ENCODE data around the gene DNMT1. TPM values are rescaled to one million over a fixed set of nuclear protein-coding genes. Genes with fewer than 3 reads are reported as not detected.

Gene DNMT1
- total RNA-seq, 1 experiment from 2014 or later, result 227 TPM

DNA sequence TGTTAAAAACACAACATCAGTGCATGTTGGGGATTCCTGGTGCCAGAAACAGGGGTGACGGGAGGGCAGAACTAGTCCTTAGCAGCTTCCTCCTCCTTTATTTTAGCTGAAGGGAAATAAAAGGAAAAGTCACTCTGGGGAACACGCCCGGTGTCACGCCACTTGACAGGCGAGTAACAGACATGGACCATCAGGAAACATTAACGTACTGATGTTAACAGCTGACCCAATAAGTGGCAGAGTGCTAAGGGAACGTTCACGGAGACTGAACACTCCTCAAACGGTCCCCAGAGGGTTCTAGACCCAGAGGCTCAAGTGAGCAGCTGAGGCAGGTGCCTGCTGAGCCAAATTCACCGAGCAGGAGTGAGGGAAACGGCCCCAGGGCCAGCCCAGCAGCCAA lies 61.2 kb downstream of the DNMT1 start:
- Histone ChIP-seq H2BK5ac (ENCODE audit: insufficient read length, low read length) (no peak overlapping the region), H3K18ac (ENCODE audit: insufficient read length, low read depth, low read length) (no peak overlapping the region), H3K9me3 (ENCODE audit: control insufficient read depth, low read depth, low read length) (no peaks in the 10 kb centered on the region), H4K20me1 (ENCODE audit: control insufficient read depth, insufficient read depth, insufficient read length) (no peaks in the 10 kb centered on the region), H3K4me2 (ENCODE audit: insufficient read depth, insufficient read length, low read length) (no peak overlapping the region), H2BK120ac (ENCODE audit: low read depth, low read length, poor library complexity, severe bottlenecking) (no peak overlapping the region), H3K79me2 (ENCODE audit: insufficient read depth, low read length) (no peaks in the 10 kb centered on the region), H2AK5ac (ENCODE audit: insufficient read length, low read length) (no peak overlapping the region), H3K79me1 (ENCODE audit: insufficient read depth, low read depth, low read length, poor library complexity, severe bottlenecking) (no peaks in the 10 kb centered on the region), H3K9ac (ENCODE audit: extremely low read depth, insufficient read length, low read length) (no peak overlapping the region), H3K4me1 (ENCODE audit: insufficient read depth, low read length) (no peaks in the 10 kb centered on the region), H4K8ac (replicated peaks; ENCODE audit: insufficient read length, low read depth, low read length) (no peak overlapping the region), H3K23ac (ENCODE audit: insufficient read length, low read depth, low read length) (no peak overlapping the region), H3K27me3 (ENCODE audit: insufficient read depth, low read length) (no peaks in the 10 kb centered on the region), H3K14ac (ENCODE audit: insufficient read depth, low read length) (no peak overlapping the region), H3K4ac (ENCODE audit: low read depth, low read length) (no peak overlapping the region), H3T11ph (ENCODE audit: low read length) (no peak overlapping the region), H2BK15ac (ENCODE audit: low read depth, low read length) (no peak overlapping the region), H2BK20ac (ENCODE audit: low read depth, low read length, poor library complexity, severe bottlenecking) (no peak overlapping the region), H3K23me2 (ENCODE audit: insufficient read length, low read depth, low read length, poor library complexity, severe bottlenecking) (no peaks in the 10 kb centered on the region), H2BK12ac (ENCODE audit: insufficient read length, low read depth, low read length) (no peak overlapping the region), H2AFZ (ENCODE audit: low read length) (no peak overlapping the region), H3K27ac (ENCODE audit: insufficient read length, low read depth, low read length) (no peak overlapping the region), H4K91ac (ENCODE audit: insufficient read length, low read depth, low read length) (no peak overlapping the region), H4K5ac (ENCODE audit: insufficient read length, low read depth, low read length) (no peak overlapping the region), H3K56ac (ENCODE audit: insufficient read length, low read depth, low read length) (no peak overlapping the region)
- TF ChIP-seq, protein P1, sequence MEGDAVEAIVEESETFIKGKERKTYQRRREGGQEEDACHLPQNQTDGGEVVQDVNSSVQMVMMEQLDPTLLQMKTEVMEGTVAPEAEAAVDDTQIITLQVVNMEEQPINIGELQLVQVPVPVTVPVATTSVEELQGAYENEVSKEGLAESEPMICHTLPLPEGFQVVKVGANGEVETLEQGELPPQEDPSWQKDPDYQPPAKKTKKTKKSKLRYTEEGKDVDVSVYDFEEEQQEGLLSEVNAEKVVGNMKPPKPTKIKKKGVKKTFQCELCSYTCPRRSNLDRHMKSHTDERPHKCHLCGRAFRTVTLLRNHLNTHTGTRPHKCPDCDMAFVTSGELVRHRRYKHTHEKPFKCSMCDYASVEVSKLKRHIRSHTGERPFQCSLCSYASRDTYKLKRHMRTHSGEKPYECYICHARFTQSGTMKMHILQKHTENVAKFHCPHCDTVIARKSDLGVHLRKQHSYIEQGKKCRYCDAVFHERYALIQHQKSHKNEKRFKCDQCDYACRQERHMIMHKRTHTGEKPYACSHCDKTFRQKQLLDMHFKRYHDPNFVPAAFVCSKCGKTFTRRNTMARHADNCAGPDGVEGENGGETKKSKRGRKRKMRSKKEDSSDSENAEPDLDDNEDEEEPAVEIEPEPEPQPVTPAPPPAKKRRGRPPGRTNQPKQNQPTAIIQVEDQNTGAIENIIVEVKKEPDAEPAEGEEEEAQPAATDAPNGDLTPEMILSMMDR (conservative IDR thresholded peaks at IDR 0.05), result no peak
- DNase-seq, result no peak
- WGBS (ENCODE audit: extremely low coverage, insufficient read length, low lambda C conversion rate), result no CpG with 5 or more reads among the region's 11 CpGs
- Mint-ChIP-seq H3K27me3 (ENCODE audit: low read depth) (no peaks in the 10 kb centered on the region), H3K9me3 (no peaks in the 10 kb centered on the region), H3K4me3 (no peak overlapping the region), H3K36me3 (ENCODE audit: insufficient read depth in 1 of 3, low read depth in 3 of 3) (peaks cover 16 to 75% (median 45%) of the 10 kb centered on the region in 3 experiments; a peak in 6 of 7 replicates), H3K27ac (no peak overlapping the region; a peak in 1 of 7 replicates), H3K4me1 (no peaks in the 10 kb centered on the region)

Data from H9 (cell line).